PFSK-1 (cell line): ENCODE results near the gene TP53AIP1.

ENCODE experiments used
- POLR2AphosphoS5 ChIP-seq: IDR thresholded peaks from 2 replicates; pipeline ENCODE4 v1.6.1; 2012; ENCODE audit warnings: low read depth, mild to moderate bottlenecking, control low read depth, low read length, moderate library complexity
- TF ChIP-seq, protein P1 (sequence below), 2 experiments: IDR thresholded peaks; 2 replicates each; pipeline versions ENCODE4 v1.6.1 to v1.8.0; 2011 to 2012; ENCODE audit warnings: low read depth in 2 of 2, low read length in 2 of 2, control low read depth in 1 of 2, inconsistent platforms in 1 of 2, mild to moderate bottlenecking in 1 of 2, moderate library complexity in 1 of 2; ENCODE audit not compliant: insufficient read depth in 1 of 2

DNA sequence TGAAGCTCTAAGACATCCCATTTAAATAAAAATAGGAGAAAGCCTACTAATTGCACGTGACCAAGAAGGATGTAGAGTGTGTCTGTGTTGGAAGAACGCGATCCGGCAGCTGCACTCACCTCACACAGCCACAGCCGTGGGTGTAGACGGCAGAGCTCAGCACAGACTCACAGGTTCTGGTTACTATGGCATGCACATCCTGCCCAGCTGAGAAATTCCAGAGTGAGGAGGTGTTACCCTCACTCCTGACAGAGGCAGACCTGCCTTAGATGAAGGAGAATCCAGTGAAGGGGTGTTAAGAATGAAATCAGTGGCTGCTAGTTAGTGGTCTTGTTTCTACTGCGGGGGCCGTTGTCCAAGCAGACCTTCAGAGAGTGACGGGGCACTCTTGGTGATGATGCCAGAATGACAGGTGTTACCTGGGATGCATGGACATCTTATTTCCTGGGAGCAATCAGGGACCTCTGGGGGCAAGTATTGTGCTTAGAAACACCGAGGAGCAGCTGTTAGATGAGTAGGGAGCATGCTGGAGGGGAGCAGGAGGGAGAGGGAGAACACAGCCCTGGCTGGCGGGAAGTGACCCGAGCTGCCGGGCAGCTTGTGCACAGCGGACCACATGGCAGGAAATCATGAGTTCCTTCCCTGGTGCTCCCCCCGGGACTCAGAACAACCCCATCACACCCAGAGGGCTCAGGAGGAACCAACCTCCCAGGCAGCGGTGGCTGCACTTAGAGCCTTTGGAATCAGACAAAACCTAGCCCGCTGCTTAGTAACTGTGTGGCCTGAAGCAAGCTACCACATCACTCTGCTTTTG is 39.2 kb downstream of the TP53AIP1 start:
- TF ChIP-seq POLR2AphosphoS5 = no peak
- TF ChIP-seq, protein P1, sequence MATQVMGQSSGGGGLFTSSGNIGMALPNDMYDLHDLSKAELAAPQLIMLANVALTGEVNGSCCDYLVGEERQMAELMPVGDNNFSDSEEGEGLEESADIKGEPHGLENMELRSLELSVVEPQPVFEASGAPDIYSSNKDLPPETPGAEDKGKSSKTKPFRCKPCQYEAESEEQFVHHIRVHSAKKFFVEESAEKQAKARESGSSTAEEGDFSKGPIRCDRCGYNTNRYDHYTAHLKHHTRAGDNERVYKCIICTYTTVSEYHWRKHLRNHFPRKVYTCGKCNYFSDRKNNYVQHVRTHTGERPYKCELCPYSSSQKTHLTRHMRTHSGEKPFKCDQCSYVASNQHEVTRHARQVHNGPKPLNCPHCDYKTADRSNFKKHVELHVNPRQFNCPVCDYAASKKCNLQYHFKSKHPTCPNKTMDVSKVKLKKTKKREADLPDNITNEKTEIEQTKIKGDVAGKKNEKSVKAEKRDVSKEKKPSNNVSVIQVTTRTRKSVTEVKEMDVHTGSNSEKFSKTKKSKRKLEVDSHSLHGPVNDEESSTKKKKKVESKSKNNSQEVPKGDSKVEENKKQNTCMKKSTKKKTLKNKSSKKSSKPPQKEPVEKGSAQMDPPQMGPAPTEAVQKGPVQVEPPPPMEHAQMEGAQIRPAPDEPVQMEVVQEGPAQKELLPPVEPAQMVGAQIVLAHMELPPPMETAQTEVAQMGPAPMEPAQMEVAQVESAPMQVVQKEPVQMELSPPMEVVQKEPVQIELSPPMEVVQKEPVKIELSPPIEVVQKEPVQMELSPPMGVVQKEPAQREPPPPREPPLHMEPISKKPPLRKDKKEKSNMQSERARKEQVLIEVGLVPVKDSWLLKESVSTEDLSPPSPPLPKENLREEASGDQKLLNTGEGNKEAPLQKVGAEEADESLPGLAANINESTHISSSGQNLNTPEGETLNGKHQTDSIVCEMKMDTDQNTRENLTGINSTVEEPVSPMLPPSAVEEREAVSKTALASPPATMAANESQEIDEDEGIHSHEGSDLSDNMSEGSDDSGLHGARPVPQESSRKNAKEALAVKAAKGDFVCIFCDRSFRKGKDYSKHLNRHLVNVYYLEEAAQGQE (IDR thresholded peaks at IDR 0.05; ENCODE audit: insufficient read depth in 1 of 2, low read depth in 2 of 2, low read length in 2 of 2) = no peak
